Activated B cell treated with CpG ODN at 0.5 μM for 24 hours (primary cell): Measurements from ENCODE around the gene NEURL2. TPM values are rescaled to one million over a fixed set of nuclear protein-coding genes. Genes with fewer than 3 reads are reported as not detected.

Experiments used
- ATAC-seq: fragments of 200-7000 bp; cut with Tn5 transposase; one replicate; pipeline ENCODE4 v1.10.0; 2021; ENCODE audit warnings: low read depth, mild to moderate bottlenecking, moderate library complexity
- CTCF ChIA-PET: fragments of 350-600 bp; sonication (Branson Sonifier 250); formaldehyde crosslinking; loops from one replicate; lab custom pipeline; 2021; ENCODE audit warnings: antibody characterized with exemption; lab: Charles Lee
- POLR2A ChIA-PET: fragments of 350-600 bp; sonication (Branson Sonifier 250); formaldehyde crosslinking; loops from one replicate; lab custom pipeline; 2021; ENCODE audit warnings: antibody characterized with exemption; lab: Charles Lee
- DNase-seq: peaks from one replicate; pipeline ENCODE4 v3.0.0; 2022
- H3K27ac Mint-ChIP-seq: one replicate; pipeline ENCODE4 v1.8.0; 2020; ENCODE audit warnings: mixed read lengths
- H3K27me3 Mint-ChIP-seq: one replicate; pipeline ENCODE4 v1.8.0; 2021; ENCODE audit warnings: mixed read lengths
- H3K36me3 Mint-ChIP-seq: one replicate; pipeline ENCODE4 v1.8.0; 2021; ENCODE audit warnings: low read depth, mixed read lengths
- H3K4me1 Mint-ChIP-seq: one replicate; pipeline ENCODE4 v1.8.0; 2021; ENCODE audit warnings: mixed read lengths
- H3K4me3 Mint-ChIP-seq: one replicate; pipeline ENCODE4 v1.8.0; 2020; ENCODE audit warnings: mild to moderate bottlenecking, mixed read lengths
- H3K9me3 Mint-ChIP-seq: one replicate; pipeline ENCODE4 v1.8.0; 2020; ENCODE audit warnings: mixed read lengths
- intact Hi-C: fragments of 100-400 bp; cut with micrococcal nuclease; formaldehyde crosslinking; loops from one replicate; pipeline ENCODE4 v1.15.1; 2024
- total RNA-seq: library from RNA; stranded (reverse); gene quantifications from 2 replicates; pipeline ENCODE4 v1.2.3, GENCODE V29; 2022
- TF ChIP-seq, protein P1 (sequence below): fragments of 200-600 bp; IDR thresholded peaks from one replicate; pipeline ENCODE4 v1.8.0; 2022; ENCODE audit warnings: antibody characterized with exemption, mild to moderate bottlenecking

The NEURL2 gene, protein sequence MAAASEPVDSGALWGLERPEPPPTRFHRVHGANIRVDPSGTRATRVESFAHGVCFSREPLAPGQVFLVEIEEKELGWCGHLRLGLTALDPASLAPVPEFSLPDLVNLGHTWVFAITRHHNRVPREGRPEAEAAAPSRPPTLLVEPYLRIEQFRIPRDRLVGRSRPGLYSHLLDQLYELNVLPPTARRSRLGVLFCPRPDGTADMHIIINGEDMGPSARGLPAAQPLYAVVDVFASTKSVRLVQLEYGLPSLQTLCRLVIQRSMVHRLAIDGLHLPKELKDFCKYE
- total RNA-seq: 1.1 and 2.0 TPM in 2 replicates

DNA sequence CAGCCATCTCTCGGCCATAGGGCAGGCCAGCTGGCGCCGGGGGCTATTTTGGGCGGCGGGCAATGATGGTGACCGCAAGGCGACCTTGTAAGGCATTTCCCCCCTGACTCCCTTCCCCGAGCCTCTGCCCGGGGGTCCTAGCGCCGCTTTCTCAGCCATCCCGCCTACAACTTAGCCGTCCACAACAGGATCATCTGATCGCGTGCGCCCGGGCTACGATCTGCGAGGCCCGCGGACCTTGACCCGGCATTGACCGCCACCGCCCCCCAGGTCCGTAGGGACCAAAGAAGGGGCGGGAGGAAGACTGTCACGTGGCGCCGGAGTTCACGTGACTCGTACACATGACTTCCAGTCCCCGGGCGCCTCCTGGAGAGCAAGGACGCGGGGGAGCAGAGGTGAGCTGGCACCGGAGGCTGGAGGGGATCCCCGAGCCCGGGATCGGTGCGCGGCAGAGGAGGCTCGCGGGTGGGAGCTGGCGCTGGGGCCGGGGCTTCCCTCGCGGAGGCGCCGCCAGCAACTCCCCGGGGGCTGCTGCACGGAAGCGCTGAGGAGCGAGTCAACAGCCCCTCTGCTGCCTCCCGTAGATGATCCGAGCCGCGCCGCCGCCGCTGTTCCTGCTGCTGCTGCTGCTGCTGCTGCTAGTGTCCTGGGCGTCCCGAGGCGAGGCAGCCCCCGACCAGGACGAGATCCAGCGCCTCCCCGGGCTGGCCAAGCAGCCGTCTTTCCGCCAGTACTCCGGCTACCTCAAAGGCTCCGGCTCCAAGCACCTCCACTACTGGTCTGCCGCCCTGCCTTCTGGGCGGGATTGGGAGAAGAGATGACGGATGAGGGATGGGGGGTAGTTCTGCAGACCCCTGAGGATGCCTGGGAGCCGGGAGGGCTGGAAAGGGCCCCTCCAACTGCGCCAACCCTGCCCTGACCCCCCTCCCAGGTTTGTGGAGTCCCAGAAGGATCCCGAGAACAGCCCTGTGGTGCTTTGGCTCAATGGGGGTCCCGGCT, at the start of gene NEURL2, which contains the start of gene CTSA:
NEURL2 (minus strand) TSS at position 224 of the 999 bp plus-strand sequence; CDS start at position 7, 217 bp downstream.
CTSA (plus strand) TSS at position 351 of the 999 bp plus-strand sequence; CDS start at position 585, 234 bp downstream.
- peak within 1 kb of the TSS; percentile 87 for H3K27ac Mint-ChIP-seq
- TF ChIP-seq, protein P1, sequence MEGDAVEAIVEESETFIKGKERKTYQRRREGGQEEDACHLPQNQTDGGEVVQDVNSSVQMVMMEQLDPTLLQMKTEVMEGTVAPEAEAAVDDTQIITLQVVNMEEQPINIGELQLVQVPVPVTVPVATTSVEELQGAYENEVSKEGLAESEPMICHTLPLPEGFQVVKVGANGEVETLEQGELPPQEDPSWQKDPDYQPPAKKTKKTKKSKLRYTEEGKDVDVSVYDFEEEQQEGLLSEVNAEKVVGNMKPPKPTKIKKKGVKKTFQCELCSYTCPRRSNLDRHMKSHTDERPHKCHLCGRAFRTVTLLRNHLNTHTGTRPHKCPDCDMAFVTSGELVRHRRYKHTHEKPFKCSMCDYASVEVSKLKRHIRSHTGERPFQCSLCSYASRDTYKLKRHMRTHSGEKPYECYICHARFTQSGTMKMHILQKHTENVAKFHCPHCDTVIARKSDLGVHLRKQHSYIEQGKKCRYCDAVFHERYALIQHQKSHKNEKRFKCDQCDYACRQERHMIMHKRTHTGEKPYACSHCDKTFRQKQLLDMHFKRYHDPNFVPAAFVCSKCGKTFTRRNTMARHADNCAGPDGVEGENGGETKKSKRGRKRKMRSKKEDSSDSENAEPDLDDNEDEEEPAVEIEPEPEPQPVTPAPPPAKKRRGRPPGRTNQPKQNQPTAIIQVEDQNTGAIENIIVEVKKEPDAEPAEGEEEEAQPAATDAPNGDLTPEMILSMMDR: no peak
- peaks cover 30% of the 10 kb centered on the region for H3K4me1 Mint-ChIP-seq
- H3K9me3 Mint-ChIP-seq: no peaks in the 10 kb centered on the region
- intact Hi-C loops: loop anchor here (1.0 to 5.0 kb wide), 7 partner anchors 10 to 80 kb away; partner anchors contain the start of genes ACOT8, SNX21, ZSWIM1 and ZSWIM3
- DNase-seq (peak; percentile 86), ATAC-seq (peak; percentile 87)
- peaks cover 29% of the 10 kb centered on the region for H3K36me3 Mint-ChIP-seq
- H3K27me3 Mint-ChIP-seq: no peaks in the 10 kb centered on the region
- H3K4me3 Mint-ChIP-seq: peak within 1 kb of the TSS; percentile 93
- ChIA-PET POLR2A (interaction anchor here (0.8 to 5.6 kb wide), 10 partner anchors 10 to 81 kb away, joined by 3 to 84 read pairs (median 7); partner anchors contain the start of genes PCIF1 and ZSWIM1), CTCF (interaction anchor here (1.1 to 3.7 kb wide), 5 partner anchors 10 to 92 kb away, joined by 3 to 15 read pairs (median 9); partner anchors contain the start of genes PCIF1, ZNF335 and ZSWIM1)

DNA sequence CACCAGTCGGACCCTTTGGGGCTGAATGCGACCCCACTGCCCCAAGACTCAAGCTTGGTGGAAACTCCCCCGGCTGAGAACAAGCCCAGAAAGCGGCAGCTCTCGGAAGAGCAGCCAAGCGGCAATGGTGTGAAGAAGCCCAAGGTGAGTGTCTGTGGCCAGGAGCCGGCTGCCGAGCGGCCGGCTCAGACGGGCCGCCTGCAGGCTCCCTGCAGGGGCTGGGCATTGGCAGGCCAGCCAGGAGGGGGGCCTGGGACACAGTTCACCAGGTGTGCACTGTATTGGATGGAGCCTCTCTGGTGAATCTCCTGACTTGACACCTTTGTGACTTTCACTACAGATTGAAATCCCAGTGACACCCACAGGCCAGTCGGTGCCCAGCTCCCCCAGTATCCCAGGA, 49.5 kb upstream of the NEURL2 start:
- peaks cover 19% of the 10 kb centered on the region for H3K4me1 Mint-ChIP-seq
- no peak overlapping the region for H3K4me3 Mint-ChIP-seq
- CTCF ChIA-PET: no interaction called here
- no peak overlapping the region for H3K27ac Mint-ChIP-seq
- no peak for ATAC-seq
- TF ChIP-seq, protein P1: no peak
- no peaks in the 10 kb centered on the region for H3K27me3 Mint-ChIP-seq
- DNase-seq: no peak
- H3K9me3 Mint-ChIP-seq: no peaks in the 10 kb centered on the region
- intact Hi-C loops: no loop called here
- POLR2A ChIA-PET: interaction anchor here (0.5 to 0.6 kb wide), 2 partner anchors 30 to 68 kb away, joined by 4 to 6 read pairs; no protein-coding TSS in a partner anchor
- H3K36me3 Mint-ChIP-seq: peaks cover 71% of the 10 kb centered on the region

DNA sequence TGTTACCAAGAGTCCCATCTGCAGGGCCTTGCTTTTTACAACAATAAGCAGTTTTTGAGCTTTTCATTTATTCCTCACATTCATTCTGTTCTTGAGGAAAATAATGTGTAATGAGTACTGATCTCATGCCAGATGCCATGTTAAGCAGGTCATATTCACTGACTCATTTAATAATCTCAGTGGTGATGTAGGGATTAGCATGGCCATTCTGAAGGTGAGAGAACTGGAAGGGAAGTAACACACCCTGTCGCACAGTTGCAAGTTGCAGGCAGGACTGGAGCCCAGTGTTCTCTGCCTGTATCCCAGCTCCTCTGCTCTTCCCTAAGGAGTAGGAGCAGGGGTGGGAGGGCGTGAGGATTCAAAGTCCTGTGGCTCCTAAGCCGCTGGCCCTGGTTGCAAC, 49.0 kb upstream of the NEURL2 start:
- Mint-ChIP-seq H3K4me1 (peaks cover 22% of the 10 kb centered on the region), H3K9me3 (no peaks in the 10 kb centered on the region), H3K27ac (no peak overlapping the region), H3K27me3 (no peaks in the 10 kb centered on the region), H3K4me3 (no peak overlapping the region), H3K36me3 (peaks cover 70% of the 10 kb centered on the region)
- no peak for DNase-seq
- ATAC-seq: no peak
- CTCF ChIA-PET: no interaction called here
- POLR2A ChIA-PET: interaction anchor here (0.6 kb wide), 1 partner anchor 29 kb away, joined by 4 read pairs; no protein-coding TSS in a partner anchor
- intact Hi-C loops: no loop called here
- TF ChIP-seq, protein P1: no peak

DNA sequence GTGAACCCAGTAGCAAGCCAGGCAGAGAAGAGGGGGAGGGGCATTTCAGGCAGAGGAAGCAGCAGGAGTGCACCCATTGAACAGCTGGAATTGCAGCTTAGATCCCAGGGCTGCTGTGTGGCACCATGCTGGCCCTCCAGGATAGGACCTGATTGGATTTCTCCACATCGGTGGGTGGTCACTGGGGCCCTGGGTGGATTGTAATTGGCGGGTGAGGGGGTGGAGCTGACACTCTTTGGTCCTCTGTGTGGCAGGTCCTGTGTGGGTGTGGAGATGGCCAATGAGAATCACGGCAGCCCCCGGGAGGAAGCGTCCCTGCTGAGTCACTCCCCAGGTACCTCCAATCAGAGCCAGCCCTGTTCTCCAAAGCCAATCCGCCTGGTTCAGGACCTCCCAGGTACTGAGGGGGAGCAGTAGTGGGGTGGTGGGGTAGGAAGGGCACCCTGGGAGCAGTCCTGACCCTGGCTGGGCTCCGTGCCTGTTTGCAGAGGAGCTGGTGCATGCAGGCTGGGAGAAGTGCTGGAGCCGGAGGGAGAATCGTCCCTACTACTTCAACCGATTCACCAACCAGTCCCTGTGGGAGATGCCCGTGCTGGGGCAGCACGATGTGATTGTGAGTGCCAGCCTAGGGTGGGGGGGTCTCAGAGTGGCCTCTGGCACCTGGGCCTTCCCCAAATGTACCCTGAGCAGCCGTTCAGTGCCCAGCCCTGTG, 47.9 kb upstream of the NEURL2 start:
- DNase-seq (no peak), ATAC-seq (no peak)
- intact Hi-C loops: no loop called here
- Mint-ChIP-seq H3K9me3 (no peaks in the 10 kb centered on the region), H3K4me1 (peaks cover 22% of the 10 kb centered on the region), H3K36me3 (peaks cover 63% of the 10 kb centered on the region), H3K27me3 (no peaks in the 10 kb centered on the region), H3K4me3 (no peak overlapping the region), H3K27ac (peak overlapping the region; percentile 22)
- TF ChIP-seq, protein P1: no peak
- CTCF ChIA-PET: interaction anchor here (0.6 to 1.5 kb wide), 2 partner anchors 21 to 31 kb away, joined by 3 to 6 read pairs; no protein-coding TSS in a partner anchor
- POLR2A ChIA-PET: interaction anchor here (0.5 to 6.4 kb wide), 2 partner anchors 32 to 55 kb away, joined by 4 to 110 read pairs; partner anchors contain the start of gene ZNF335
